ENCODE results near the gene LRFN2. TPM values are rescaled to one million over a fixed set of nuclear protein-coding genes. Genes with fewer than 3 reads are reported as not detected.

LRFN2 gene
- polyA plus RNA-seq, 1 of the 3 experiments (the other 2 are of a cell fraction) = 0.02 TPM

GRCh38 chr6:40516429-40516828 is 70.7 kb downstream of the LRFN2 start:
- CTCF ChIA-PET = interaction anchor here (0.8 kb wide), 1 partner anchor 14 kb away, joined by 3 read pairs; no protein-coding TSS in a partner anchor
- Histone ChIP-seq H3K9ac (no peak overlapping the region), H3K27me3 (ENCODE audit: insufficient read depth) (no peaks in the 10 kb centered on the region), H3K4me1 (ENCODE audit: control insufficient read depth in 1 of 2, insufficient read depth in 2 of 2, low read depth in 1 of 2, low read length in 1 of 2) (peaks cover 0 to 48% of the 10 kb centered on the region in 2 experiments; a peak in 2 of 4 replicates), H3K79me2 (ENCODE audit: insufficient read depth) (no peaks in the 10 kb centered on the region), H3K4me2 (no peak overlapping the region), H3K4me3 (ENCODE audit: low read depth in 2 of 2, low read length in 1 of 2) (no peak overlapping the region), H4K20me1 (ENCODE audit: insufficient read depth) (no peaks in the 10 kb centered on the region), H3K36me3 (replicated peaks in 1 of 2; ENCODE audit: control insufficient read depth in 1 of 2, insufficient read depth in 2 of 2, low read length in 1 of 2) (no peaks in the 10 kb centered on the region), H3K9me2 (no peaks in the 10 kb centered on the region), H3K27ac (ENCODE audit: low read depth in 2 of 2, low read length in 1 of 2) (no peak overlapping the region), H2AFZ (ENCODE audit: low read depth) (no peak overlapping the region), H3K9me3 (no peaks in the 10 kb centered on the region), H3F3A (replicated peaks; ENCODE audit: insufficient read depth) (no peaks in the 10 kb centered on the region)
- TF ChIP-seq IRF3 (IDR thresholded peaks at IDR 0.05; ENCODE audit: low read depth, low read length) (no peak), ELF1 (IDR thresholded peaks at IDR 0.05) (no peak), YY1 (IDR thresholded peaks at IDR 0.05; ENCODE audit: low read depth) (no peak), CTCF (IDR thresholded peaks at IDR 0.05) (no peak), FOXJ3 (CRISPR knock-in tag; IDR thresholded peaks at IDR 0.05) (no peak), PBX3 (IDR thresholded peaks at IDR 0.05) (no peak), TEAD4 (IDR thresholded peaks at IDR 0.05; ENCODE audit: borderline replicate concordance, insufficient read depth) (no peak), RAD21 (IDR thresholded peaks at IDR 0.05; ENCODE audit: low read length) (no peak), RXRA (IDR thresholded peaks at IDR 0.05; ENCODE audit: borderline replicate concordance, low read depth) (no peak), TAF1 (IDR thresholded peaks at IDR 0.05; ENCODE audit: borderline replicate concordance, low read depth, low read length) (no peak), RCOR1 (IDR thresholded peaks at IDR 0.05; ENCODE audit: low read length) (no peak), REST (IDR thresholded peaks at IDR 0.05; ENCODE audit: low read depth, low read length) (no peak), CHD2 (IDR thresholded peaks at IDR 0.05; ENCODE audit: low read length, partially characterized antibody) (no peak), GABPA (IDR thresholded peaks at IDR 0.05; ENCODE audit: low read depth) (no peak), USF2 (IDR thresholded peaks at IDR 0.05; ENCODE audit: borderline replicate concordance, low read depth, low read length) (no peak)
- DNase-seq = no peak
- POLR2A ChIA-PET = no interaction called here
- WGBS (ENCODE audit: low lambda C conversion rate) = 45% methylated on average over 1 of the region's 1 CpG
